Activated CD4-positive, CD25-positive, alpha-beta regulatory T cell treated with anti-CD3 and anti-CD28 coated beads, Interleukin-2, amount 50 U/mL, for 16 hours (primary cell): Measurements from ENCODE around the gene WBP2.

Source experiments
- DNase-seq: peaks from one replicate; pipeline ENCODE4 v3.0.0-alpha.2; 2020; ENCODE audit warnings: low read depth, low spot score

The WBP2 gene

DNA sequence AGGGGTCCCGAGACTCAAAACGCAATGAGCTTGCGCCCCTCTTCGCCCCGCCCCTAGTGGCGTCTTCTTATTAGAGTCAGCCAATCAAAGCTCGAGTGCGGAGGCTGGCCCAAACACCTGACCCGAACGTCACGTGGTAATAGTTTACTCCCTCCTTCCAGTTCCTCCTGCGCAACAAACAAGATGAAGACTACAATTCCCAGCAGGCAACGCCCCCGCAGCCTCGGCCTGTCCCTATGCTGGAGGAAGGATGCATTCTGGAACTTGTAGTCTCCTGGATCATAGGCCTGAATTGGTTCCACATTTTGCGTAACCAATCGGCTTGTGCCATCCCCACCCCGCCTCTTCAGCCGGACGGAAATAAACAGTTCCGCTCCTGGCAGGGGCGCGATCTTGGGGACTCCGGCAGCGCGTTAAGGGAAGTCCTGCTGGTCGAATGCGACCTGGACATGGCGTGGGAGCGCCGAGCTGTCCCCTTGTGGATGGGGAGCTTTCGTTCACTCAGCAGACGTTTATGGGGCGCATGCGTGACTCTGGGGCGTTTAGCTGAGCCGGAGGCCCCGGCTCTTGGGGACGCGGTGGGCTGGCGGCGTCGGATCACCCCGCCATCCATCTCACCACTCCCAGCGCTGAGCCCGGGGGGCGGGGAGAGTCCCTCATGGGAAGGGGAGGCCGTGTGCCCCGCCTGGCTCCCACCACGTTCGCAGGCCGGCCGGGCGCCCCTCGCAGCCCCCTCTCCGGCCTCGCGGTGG, at the start of gene WBP2:
Gene WBP2, minus strand, starts transcription at position 26 of the 752 bp plus-strand sequence. CDS start 38 bp downstream, outside the sequence.
- peak; percentile 95 for DNase-seq

DNA sequence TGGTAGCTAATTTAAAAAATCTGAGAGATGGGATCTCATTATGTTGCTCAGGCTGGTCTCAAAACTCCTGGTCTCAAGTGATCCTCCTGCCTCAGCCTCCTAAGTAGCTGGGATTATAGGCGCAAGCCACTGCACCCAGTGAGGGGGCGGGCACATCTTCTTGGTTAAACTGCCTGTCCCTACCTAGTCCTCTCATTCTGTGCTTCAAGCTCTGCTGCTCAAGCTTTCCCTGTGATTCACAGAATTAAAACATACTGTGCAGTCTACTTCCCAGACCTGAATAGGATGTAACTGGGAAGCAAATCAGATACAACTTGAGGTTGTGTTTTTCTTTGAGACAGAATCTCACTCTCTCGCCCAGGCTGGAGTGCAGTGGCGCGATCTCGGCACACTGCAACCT, 47.3 kb upstream of the WBP2 start:
- DNase-seq, result no peak

DNA sequence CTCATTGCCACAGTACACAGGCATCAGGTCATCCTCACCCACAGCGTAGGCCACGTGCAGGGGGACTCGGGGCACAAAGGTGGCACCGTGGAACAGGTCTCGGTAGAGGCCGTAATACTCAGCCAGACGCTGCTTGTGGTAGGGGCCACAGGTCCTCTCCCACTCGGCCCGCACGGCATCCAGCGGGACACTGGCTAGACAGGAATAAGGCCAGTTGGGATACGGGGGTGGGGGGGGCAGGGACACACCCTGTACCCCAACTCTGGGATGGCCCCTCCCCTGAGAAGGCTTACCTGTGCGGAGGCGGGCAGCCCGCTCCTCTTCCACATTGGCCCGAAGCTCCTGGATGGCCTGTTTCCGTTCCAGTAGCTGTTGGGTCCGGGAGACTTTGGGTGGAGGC, 46.6 kb upstream of the WBP2 start:
- no peak for DNase-seq

DNA sequence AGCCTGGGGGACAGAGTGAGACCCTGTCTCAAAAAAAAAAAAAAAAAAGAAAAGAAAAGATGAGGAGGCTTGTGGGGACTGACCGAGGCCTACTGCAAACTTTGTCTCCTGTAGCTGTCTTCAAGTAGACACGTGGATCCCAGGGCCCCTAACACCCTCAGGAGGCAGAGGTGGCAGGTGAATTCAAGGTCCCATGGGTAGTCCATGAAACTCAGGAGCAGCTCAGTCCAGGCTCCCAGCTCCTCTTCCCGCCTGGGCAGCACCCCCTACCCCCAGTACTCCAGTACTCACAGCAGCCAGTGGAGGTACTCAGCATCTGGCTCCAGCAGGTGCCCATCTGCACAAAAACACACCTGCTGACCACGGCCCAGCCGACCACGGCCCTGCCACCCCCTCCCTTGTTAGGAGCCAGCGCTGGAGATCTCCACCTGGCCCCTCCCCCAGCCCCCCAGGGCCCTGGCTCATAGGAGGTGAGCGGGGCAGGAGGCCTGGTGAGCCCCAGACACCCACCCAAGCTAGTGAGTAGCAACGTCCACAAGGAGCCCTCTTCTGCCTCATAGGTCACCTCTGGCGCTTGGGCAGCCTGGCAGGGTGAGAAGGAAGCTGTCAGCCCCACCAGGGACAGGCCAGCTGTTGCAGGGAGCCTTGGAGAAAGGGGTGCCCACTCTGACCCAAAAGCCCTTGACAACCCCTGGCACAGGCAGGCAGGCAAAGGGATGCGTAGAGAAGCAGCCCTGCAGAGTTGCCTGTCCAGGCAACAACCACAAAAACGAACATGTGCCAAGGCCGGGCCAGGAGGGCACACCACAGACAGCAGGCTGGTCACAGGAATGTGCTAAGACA, 45.8 kb upstream of the WBP2 start:
- no peak for DNase-seq

DNA sequence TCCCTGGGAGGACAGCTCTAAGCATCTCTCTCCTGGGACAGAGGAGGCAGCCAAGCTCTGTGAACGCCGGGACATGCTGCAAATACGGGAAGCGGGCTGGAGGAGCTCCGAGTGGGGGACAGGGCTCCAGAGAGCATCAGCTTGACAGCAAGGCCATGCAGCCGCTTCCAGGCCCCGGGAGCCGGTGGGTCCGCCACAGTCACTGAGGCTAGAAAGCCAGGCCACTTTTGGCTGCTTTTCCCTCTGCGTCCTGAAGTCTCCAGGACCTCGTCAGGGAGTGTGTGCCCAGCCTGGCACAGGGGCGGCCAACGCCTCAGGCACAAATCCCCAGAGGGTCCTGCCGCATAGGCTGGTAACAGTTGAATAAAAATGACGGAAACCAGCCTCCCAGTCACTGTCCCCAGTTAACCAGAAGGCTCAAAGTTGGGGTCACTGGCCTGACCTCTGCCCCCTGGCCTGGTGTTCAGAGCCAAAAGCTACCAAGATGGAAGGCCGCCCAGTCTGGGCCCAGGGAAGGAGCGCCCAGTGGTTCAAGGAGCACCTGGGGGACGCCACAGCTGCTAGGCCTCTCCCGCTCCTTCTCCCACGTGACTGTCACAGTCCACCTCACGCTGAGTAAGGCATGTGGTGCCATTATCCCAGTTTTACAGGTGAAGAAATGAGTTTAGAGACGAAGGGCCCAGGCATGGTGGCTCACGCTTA, 44.8 kb upstream of the WBP2 start:
- no peak for DNase-seq

DNA sequence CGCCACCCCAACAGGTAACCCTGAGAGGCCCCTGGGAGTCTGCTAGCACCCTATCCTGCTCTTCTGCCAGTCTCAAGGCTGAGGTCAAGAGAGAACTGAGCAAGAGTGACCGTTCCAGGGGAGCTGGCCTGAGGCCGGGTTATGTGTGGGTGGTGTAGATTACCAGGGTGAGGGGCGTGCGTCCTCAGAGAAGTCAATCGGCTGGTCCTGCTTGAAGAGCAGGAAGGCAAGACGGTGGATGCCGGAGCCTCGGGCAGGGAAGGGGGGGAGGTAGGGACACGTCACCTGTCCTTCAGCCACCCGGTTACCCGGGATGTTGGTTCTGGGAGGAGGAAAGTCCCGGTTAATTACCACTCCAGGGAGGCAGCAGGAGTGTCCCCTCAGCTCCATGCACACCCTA, 44.2 kb upstream of the WBP2 start:
- DNase-seq, result no peak

DNA sequence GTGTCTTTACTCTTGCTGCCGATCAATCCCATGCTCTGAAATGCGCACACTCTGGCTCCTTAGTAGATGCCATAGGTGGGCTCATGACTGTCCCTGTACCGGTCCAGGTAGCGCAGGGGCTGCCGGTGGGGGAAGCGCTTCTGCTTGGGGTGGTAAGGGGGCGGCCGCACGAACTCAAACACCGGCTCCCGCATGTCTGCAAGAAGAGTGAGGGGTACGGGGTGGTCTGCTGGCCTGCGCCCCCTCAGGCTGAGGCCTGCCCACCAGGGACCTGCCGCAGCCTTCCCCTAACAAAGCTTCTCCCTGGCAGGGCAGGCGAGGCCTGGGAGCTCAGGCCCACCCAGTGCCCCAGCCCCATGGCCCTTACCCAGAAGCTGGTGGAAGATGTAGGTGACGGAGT, 43.7 kb upstream of the WBP2 start:
- no peak for DNase-seq

DNA sequence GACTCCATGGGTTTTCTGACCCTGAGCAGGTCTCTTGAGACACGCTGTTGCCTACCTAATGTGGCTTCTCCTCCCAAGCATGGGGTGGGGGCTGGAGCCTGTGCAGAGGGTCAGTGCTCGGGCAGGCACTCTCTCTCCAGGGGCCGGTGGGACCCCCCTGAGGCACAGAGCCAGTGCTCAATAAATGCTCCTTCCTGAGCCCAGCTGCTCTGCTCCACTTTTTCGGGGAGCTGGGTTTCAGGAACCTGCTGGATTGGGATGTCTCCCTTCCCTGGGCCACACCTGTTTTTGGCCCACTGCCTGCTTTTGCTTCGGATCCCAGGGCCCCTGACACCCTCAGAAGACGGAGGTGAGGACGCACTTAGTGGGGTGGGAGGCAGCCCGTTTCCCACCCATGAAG, 42.9 kb upstream of the WBP2 start:
- DNase-seq, result no peak

DNA sequence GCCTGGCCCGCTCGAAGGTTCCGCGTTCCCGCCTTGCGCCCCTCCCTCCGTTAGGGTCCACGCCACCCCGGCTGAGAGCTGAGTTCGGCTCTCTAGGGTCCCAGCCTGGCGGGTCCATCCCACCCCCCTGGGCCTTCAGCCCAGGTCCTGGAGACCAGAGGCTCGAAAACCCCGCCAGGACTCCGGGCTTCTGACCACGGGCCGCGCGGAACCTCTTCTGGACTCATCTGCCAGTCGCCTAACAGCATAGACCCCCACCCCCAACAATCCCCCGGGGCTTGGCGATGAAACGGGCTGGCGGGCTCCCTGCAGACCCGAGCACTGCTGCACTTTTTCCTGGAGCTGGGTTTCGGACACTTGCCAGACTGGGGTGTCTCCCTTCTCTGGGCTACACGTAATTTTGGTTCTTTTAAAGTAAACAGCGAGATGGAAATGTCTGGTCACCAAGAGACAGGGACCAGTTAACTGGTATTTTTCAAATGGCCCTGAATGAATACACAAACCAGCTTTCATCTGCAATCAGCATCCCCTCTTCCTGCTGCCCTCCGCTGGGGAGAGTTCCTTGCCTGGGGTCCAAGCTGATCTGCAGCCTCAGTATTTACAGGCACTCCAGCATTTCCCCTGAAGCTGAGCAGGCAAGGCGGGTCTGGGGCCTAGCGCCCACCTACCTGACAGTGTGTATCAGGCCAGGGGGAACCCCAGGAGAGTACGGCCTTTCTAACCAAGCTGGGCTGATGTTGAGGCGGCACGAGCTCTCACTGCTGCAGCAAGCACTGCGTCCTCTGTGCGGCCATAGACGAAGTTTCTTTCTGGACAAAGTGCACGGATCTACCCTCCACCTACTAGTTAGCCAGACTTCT, 42.3 kb upstream of the WBP2 start:
- no peak for DNase-seq

DNA sequence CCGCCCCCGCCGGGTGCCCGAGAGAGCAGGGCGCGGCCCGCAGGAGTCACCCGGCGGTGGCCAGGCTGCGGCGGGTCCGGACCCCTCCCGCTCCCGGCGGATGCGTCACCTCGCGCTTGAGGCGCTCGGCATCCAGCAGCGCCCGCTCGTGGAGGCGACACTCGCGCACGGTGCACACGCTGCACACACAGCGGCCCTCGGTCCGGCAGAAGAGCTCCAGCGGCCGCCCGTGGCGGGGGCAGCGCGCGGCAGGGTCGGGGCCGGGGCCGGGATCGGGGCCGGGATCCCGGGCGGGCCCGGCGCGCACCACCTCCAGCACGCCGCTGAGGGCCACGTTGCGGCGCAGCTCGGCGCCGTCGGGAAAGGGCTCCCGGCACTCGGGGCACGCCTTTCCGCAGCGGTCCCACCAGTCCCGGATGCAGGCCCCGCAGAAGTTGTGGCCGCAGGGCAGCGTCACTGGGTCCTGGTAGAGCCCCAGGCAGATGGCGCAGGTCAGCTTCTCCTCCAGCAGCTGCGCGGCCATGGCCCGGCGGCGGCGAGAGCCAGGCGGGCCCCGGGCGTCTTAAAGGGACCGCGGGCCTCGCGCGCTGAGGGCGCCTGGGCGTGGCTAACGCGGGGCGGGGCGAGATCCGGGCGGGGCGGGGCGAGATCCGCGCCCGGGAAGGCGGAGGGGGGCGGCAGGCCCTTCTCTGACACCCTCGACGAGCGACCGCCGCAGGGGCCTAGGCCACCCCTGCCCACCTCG, 41.5 kb upstream of the WBP2 start, which contains the start of gene TRIM65:
Gene TRIM65, minus strand, starts transcription at position 537 of the 745 bp plus-strand sequence. Its CDS starts 14 bp downstream, at position 523.
- peak; percentile 41 for DNase-seq

DNA sequence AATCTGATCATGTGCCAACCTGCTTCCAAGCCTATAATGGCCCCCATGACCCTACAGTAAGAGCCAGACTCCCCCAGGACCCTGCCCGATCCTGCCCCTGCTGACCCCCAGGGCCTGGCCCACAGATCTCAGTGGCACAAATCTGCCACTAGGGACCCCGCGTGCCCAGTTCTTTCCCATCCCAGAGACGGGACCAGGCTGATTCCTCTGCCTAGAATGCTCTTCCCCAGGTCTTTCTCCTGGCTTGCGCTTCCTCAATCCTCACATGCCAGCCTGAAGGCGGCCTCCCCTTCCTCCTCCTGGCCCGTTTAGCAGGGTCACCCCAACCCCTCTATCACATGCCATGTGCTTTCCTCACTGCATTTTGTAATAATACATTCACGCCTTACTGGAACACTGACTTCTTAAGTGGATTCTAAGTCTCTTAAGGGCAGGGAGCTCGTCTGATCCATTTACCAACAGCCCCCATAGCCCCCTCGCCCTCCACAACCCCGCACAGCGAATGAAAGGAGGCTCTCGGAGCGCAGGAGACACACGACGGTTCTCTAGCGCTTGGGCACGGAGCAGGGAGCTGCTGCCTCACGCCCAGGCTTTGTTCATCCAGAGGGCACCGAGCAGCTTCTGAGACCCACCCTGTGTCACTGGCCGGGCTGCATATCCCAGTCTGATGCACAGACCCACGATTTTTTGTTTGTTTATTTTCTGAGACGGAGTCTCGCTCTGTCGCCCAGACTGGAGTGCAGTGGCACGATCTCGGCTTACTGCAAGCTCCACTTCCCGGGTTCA, 40.4 kb upstream of the WBP2 start:
- DNase-seq, result no peak

DNA sequence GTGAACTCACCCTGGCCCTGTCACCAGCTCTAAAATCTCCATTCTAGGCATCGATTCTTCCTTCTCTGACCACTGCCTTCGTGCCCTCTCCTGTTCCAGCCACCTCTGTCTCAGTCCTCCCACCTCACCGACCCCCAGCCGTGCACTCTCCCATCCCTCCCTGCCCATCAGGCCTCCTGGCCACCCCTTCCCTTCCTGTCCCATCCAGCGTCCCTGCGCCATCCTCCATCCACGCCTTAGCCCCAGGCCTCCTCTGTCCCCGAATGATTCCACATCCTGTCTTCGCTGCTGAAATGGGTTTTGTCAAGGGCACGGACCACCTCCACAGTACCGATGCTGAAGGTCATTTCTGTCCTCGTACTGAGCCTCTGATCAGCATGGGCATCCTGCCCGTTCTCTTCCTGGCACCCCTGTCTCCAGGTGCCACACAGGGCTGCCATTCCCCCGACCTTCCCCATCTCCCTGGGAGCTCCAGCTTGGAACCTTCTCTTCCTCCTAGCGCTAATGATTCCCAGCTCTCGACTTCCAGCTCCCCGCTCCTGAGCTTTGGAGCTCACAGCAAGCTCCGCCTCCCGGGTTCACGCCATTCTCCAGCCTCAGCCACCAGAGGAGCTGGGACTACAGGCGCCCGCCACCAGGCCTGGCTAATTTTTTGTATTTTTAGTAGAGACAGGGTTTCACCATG, 39.1 kb upstream of the WBP2 start:
- DNase-seq, result no peak

DNA sequence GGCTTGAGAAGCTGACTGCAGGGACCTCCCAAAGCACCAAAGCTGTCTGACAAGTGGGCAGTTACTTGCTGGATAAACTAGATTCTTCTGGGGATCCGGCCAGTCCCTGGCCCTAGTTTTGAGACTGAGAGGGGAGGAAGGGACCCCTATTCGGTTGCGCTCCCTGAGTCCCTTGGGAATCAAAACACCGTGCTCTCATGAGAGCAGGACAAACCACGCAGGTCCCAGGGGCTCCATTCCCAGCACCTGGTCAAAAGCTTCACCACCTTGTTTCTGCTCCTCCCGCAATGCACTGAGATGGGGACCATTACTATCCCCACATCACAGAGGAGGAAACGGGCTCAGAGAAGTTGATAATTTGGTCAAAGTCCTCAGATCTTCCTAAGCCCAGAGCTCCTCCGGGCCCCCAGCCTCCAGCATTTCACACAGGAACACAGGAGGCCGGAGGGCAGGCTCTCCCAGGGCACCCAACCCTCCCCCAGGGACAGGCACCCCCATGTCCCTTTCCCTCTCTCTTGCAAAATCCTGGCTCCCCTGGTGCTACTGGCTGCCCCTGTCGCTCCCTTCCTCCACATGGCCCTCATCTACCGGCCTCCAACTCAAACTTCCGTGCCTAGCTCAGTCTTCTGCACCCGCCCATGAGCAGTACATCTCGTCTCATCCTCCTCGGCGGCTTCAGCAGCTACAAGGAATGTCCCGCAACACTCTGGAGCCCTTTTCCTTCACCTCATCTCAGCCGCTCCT, 38.3 kb upstream of the WBP2 start:
- DNase-seq, result no peak

DNA sequence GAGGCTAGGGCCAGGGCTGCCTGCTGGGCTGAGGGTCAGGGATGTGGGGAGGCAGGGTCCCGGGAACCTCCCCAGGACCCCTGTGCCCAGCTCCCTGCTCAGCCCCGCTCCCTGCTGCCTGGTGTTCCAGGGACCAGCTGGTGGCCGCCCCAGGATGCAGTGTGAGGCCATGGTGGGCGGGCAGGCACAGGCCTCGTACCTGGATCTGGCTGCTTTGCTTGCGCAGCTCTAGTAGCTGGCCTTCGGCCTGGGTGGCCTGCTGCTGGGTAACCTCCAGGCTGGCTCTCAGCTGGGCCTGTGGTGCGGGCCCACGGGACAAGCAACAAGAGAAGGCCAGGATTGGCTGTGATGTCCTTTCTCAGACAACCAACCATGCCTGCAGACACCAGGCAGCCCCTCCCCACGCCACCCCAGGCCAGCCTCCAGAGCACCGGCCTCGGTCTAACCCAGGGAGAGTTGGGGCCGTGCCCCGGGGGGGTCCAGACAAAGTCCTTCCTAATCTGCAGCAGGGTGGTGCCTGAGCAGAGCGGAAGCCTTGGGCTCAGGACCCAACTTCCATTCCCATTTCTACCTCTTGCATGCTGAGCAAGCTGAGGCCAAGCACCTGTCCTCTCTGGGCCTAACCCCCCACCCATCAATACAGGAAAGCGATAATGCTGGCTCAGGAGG, 37.6 kb upstream of the WBP2 start:
- DNase-seq, result no peak

DNA sequence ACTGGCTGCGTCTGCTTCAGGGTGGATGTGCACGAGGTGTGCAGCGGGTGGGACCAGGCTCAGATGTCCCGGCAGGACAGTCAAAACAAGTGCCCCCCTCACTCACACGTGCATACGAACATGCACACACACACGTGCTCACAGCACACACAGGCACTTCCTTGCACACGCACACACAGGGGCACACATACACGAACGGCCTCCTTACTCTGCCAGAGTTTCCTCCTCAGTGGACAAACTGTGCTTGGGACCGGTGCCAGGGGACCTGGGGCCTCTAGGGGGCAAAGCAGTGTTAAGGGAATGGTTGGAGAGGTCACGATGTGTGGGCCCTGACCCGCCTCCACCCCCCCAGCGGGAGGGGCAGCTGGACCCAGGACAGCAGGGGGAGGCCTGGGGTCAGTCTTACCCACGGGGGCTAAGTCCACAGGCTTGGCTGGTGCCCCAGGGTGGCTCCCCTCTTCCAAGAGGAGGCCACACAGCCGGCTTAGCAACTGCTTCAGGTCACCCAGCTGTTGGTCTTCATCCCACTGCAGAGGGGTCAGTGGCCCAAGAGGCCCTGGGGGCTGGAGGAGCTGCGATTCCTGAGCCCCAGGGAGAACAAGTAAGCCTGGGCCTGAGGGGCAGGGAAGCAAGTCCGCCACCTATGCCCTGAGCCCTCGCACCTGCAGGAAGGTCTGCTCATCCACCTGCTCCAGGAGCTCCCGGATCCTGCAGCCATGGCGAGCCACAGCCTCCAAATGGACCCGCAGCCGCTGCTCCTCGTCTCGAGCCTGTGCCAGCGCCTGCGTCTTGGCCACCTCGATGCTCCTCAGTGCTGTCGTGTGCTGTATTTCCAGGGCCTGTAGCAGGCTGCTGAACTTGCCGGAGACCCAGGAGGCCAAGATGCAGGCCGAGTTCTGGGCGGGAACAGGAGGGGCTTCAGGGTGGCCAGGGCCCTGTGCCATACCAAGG, 36.7 kb upstream of the WBP2 start:
- DNase-seq, result no peak

DNA sequence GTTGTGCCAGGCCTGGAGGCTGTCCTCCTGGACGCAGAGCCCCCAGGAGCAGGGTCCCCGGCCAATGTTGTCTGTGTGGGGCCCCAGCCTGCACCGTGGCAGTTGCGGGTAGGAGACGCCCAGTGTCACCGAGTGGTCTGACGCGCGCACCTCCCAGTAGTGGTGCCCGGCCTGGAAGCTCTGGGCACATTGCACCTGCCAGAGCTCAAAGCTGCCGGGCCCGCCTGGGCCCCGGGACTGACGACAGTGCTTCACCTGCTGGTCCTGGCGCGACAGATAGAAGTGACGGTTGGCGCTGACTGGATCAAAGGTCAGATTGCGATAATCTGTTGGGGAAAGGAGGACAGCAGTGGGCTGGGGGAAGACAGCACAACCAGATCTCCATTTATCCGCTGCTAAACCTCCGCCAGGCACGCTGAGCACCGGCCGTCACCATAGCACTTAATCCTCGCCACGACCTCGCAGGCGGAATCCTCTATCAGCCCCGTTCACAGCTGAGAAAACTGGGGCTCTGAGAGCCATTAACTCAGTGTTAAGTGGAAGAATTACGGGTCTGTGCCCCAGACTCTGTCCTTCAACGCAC, 36.0 kb upstream of the WBP2 start:
- no peak for DNase-seq
